A549 (cell line): ENCODE results near the gene HIVEP3.

Source experiments
- MAFK ChIP-seq: fragments of 450-650 bp; IDR thresholded peaks from 2 replicates; pipeline ENCODE4 v1.6.1; 2014; ENCODE audit not compliant: partially characterized antibody
- TF ChIP-seq, protein P1 (sequence below): fragments of >200 bp; sonication (Bioruptor Twin); formaldehyde crosslinking; IDR thresholded peaks from 3 replicates; pipeline ENCODE4 v1.5.1; 2016

GRCh38 chr1:41908288-41908895 is 10.3 kb downstream of the HIVEP3 start:
- TF ChIP-seq MAFK: no peak
- TF ChIP-seq, protein P1, sequence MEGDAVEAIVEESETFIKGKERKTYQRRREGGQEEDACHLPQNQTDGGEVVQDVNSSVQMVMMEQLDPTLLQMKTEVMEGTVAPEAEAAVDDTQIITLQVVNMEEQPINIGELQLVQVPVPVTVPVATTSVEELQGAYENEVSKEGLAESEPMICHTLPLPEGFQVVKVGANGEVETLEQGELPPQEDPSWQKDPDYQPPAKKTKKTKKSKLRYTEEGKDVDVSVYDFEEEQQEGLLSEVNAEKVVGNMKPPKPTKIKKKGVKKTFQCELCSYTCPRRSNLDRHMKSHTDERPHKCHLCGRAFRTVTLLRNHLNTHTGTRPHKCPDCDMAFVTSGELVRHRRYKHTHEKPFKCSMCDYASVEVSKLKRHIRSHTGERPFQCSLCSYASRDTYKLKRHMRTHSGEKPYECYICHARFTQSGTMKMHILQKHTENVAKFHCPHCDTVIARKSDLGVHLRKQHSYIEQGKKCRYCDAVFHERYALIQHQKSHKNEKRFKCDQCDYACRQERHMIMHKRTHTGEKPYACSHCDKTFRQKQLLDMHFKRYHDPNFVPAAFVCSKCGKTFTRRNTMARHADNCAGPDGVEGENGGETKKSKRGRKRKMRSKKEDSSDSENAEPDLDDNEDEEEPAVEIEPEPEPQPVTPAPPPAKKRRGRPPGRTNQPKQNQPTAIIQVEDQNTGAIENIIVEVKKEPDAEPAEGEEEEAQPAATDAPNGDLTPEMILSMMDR: no peak
